Fibroblast of skin of abdomen (primary cell): ENCODE data around the gene POLE.

Experiments
- DNase-seq: peaks from one replicate; pipeline ENCODE4 v3.0.0-alpha.2; 2013

The POLE gene

GRCh38 chr12:132629330-132629729 lies 57.8 kb downstream of the POLE start:
- no peak for DNase-seq

- no peak for DNase-seq
These were observed 61.3 kb downstream of the POLE start for GRCh38 chr12:132625731-132626430.

GRCh38 chr12:132624910-132625630 lies 62.1 kb downstream of the POLE start:
- no peak for DNase-seq

GRCh38 chr12:132624186-132624855 lies 62.8 kb downstream of the POLE start:
- DNase-seq, result no peak

GRCh38 chr12:132623072-132623869 lies 63.9 kb downstream of the POLE start:
- DNase-seq, result no peak

GRCh38 chr12:132622437-132623071 lies 64.6 kb downstream of the POLE start:
- DNase-seq, result peak; percentile 72

- no peak for DNase-seq
These were observed 65.3 kb downstream of the POLE start for GRCh38 chr12:132621657-132622435.

- no peak for DNase-seq
These were observed 66.1 kb downstream of the POLE start for GRCh38 chr12:132620899-132621656.

GRCh38 chr12:132620113-132620898 lies 66.8 kb downstream of the POLE start:
- DNase-seq, result no peak

GRCh38 chr12:132619386-132620112 lies 67.6 kb downstream of the POLE start:
- no peak for DNase-seq

- no peak for DNase-seq
These were observed 68.1 kb downstream of the POLE start for GRCh38 chr12:132619071-132619385.

- no peak for DNase-seq
These were observed 68.5 kb downstream of the POLE start, which contains the start of gene P2RX2 for GRCh38 chr12:132618683-132619043. P2RX2 (plus strand) TSS chr12:132618776; CDS start chr12:132618817, 41 bp downstream.

GRCh38 chr12:132617822-132618682 lies 69.1 kb downstream of the POLE start:
- DNase-seq, result no peak

GRCh38 chr12:132617135-132617701 lies 69.9 kb downstream of the POLE start:
- DNase-seq, result no peak

GRCh38 chr12:132615579-132616038 lies 71.5 kb downstream of the POLE start:
- no peak for DNase-seq

GRCh38 chr12:132614861-132615578 lies 72.1 kb downstream of the POLE start:
- peak; percentile 74 for DNase-seq

GRCh38 chr12:132614029-132614428 lies 73.1 kb downstream of the POLE start:
- no peak for DNase-seq
